Ishikawa (cell line): Measurements from ENCODE around the gene SHISA4.

Source experiments
- CREB1 ChIP-seq: IDR thresholded peaks from 2 replicates; pipeline ENCODE4 v1.6.1; 2012; ENCODE audit warnings: low read depth
- EGR1 ChIP-seq: IDR thresholded peaks from 2 replicates; pipeline ENCODE4 v1.6.1; 2012
- EP300 ChIP-seq: IDR thresholded peaks from 2 replicates; pipeline ENCODE4 v1.6.1; 2012; ENCODE audit warnings: borderline replicate concordance
- NFIC ChIP-seq: IDR thresholded peaks from 2 replicates; pipeline ENCODE4 v1.6.1; 2012
- RAD21 ChIP-seq: IDR thresholded peaks from 2 replicates; pipeline ENCODE4 v1.6.1; 2012; ENCODE audit warnings: low read depth
- REST ChIP-seq: IDR thresholded peaks from 2 replicates; pipeline ENCODE4 v1.6.1; 2012; ENCODE audit warnings: low read depth, mild to moderate bottlenecking
- TEAD4 ChIP-seq: IDR thresholded peaks from 2 replicates; pipeline ENCODE4 v1.6.1; 2012

DNA sequence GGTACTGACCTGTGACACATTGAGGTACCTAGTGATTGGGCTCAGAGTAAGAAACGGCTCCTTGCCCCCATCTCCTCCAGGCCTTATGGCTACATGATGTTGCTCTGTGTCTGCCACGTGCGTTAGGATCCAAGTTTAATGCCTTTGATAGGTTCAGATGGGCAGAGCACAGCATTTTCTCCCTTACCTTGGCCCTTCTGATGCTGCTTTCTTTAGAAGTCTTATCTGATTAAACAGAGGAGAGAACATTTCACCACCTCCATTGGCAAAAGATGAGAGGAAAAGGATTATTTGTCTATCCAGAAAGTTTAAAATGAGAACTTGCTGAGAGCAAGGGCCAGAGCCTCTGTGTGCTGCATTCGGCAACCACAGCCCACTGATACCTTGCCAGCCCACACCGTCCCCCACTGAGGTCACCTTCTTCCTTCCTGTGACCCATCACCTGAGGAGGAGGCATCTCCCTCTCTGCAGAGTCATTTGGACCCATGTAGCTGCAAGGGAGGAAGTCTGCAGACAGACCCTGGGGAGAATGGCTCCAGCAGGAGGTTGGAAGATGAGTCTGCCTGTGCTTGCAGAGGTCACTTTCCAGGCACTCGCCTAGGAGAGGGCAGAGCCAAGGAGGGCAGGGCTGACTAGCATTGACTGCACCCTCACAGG, 16.7 kb downstream of the SHISA4 start:
- TF ChIP-seq TEAD4 = no peak
- no peak for TF ChIP-seq REST
- no peak for TF ChIP-seq CREB1
- TF ChIP-seq RAD21 = no peak
- TF ChIP-seq EP300 = no peak
- TF ChIP-seq NFIC = no peak
- no peak for TF ChIP-seq EGR1
